ENCODE results near the gene PLD1.
"Not testable (repeated sequence)": the region's sequence is repeated elsewhere in the genome, so short reads cannot be mapped to it uniquely, and the experiment has no call there.

The PLD1 gene, protein sequence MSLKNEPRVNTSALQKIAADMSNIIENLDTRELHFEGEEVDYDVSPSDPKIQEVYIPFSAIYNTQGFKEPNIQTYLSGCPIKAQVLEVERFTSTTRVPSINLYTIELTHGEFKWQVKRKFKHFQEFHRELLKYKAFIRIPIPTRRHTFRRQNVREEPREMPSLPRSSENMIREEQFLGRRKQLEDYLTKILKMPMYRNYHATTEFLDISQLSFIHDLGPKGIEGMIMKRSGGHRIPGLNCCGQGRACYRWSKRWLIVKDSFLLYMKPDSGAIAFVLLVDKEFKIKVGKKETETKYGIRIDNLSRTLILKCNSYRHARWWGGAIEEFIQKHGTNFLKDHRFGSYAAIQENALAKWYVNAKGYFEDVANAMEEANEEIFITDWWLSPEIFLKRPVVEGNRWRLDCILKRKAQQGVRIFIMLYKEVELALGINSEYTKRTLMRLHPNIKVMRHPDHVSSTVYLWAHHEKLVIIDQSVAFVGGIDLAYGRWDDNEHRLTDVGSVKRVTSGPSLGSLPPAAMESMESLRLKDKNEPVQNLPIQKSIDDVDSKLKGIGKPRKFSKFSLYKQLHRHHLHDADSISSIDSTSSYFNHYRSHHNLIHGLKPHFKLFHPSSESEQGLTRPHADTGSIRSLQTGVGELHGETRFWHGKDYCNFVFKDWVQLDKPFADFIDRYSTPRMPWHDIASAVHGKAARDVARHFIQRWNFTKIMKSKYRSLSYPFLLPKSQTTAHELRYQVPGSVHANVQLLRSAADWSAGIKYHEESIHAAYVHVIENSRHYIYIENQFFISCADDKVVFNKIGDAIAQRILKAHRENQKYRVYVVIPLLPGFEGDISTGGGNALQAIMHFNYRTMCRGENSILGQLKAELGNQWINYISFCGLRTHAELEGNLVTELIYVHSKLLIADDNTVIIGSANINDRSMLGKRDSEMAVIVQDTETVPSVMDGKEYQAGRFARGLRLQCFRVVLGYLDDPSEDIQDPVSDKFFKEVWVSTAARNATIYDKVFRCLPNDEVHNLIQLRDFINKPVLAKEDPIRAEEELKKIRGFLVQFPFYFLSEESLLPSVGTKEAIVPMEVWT

DNA sequence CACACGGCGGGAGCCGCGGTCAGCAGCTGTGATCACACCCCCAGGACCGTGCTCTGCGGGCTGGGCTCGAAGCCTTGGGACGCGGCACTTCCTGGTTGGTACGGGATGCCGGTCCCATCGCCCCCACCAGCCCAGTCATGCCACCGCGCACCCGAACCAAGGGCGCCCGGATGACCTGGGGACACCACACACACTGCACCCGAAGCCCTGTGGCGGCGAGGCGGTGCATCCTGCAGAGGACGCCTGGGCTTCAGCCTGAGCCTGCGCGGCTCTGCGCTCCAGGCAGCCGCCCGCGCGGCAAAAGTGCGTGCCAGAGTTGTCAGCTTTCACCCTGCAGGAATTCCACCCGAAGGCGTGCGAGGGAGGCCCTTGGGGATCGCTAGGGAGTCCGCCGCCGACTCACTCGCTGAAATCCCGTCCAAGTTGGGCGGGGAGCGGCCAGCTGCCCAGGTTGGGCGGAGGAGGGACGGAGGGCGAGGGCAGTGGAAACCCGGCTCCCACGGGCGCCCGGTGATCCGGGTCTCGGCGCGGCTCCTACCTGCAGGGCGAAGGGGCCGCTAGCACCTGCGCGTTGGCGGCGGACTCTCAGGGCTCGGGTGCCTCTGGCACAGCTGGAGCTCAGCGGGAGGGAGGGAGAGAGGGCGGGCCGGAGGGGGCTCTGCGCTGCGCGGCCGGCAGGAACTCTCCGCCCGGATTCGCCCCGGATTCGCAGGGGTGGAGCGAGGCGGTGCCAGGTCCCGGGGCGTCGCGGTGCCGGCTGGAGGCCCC lies at the start of gene PLD1:
PLD1 (minus strand) TSS at position 623 of the 768 bp plus-strand sequence. CDS start 72,432 bp downstream, outside the sequence.
- DNase-seq, result peak; percentile 26

DNA sequence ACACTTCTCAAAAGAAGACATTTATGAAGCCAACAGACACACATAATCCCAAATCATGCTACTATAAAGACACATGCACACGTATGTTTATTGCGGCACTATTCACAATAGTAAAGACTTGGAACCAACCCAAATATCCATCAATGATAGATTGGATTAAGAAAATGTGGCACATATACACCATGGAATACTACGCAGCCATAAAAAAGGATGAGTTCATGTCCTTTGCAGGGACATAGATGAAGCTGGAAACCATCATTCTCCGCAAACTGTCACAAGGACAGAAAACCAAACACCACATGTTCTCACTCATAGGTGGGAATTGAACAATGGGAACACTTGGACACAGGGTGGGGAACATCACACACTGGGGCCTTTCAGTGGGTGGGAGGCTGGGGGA lies 48.5 kb upstream of the PLD1 start:
- not testable (repeated sequence) for DNase-seq

DNA sequence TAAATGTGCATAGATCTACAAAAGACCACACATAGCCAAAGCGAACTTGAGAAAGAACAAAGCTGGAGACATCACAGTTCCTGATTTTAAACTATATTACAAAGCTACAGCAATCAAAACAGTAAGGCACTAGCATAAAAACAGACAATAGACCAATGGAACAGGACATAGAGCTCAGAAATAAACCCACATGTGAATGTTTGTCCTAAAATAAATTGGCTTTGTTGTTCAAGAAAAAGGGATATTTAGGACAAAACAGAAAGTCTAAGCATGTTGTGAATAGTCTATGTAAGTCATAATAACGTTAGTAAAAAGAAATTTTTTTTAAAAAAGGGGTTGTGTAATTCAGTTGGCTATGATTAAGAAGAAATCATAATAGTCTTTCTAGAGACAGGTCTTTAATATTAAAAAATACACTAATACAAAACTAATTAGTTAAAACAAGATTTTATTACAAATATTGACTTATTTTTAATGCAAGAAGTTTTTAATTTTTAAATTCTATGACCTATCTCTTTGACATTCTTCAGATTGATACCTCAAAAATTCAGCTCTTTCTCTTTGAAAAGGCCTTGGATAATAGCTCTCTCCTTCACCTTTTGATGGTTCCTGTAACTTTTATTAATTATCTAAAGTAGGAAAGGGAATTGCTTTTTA lies 44.5 kb upstream of the PLD1 start:
- no peak for DNase-seq

DNA sequence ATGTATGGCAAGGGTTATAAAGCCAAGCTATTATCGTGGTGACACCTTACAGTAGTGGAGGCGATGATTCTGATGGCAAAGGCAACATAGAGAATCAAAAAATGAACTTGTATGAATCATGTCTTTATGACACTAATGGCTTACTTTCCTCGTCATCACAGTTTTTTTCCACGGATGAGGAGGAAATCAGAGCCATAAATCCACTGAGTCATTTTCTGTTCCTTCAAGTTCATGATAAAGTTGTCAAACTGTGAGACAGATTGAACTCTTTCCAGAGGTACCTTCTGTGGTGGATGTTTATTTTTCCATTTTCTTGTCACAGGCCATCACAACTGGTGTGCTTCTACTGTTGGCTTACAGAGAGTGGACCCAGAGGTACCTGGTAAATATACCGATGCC lies 41.4 kb upstream of the PLD1 start:
- no peak for DNase-seq

DNA sequence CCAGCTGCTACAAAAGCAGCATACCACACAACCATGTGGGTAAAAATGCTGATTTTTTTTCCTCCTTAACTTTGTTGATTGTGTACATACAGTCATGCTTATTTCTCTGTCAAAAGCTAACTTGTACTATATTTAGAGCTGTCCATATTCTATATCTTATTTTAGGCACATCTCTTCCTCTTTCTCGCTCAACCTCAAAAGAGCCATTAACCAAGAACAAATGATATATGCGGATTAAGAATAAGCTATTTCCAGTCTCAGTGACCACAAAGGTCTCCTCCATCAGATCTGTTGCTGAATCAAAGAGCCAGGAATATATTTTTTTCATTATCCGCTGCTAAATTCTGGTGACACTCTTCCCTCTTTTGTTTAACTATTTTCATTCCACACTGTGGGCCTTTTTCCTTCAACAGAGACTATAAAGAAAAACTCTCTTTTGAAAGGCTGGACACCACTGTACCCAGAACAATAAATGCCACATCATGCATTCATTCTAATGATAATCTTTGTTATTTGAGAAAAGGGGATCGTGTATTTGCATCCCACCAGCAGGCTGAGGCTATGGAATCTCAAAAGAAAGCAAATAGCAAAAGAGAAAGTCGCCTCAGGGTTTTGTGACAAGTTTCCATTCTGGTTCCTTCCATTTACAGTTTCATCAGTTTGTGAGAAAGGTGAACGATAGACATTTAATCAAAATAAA lies 40.8 kb upstream of the PLD1 start:
- no peak for DNase-seq

DNA sequence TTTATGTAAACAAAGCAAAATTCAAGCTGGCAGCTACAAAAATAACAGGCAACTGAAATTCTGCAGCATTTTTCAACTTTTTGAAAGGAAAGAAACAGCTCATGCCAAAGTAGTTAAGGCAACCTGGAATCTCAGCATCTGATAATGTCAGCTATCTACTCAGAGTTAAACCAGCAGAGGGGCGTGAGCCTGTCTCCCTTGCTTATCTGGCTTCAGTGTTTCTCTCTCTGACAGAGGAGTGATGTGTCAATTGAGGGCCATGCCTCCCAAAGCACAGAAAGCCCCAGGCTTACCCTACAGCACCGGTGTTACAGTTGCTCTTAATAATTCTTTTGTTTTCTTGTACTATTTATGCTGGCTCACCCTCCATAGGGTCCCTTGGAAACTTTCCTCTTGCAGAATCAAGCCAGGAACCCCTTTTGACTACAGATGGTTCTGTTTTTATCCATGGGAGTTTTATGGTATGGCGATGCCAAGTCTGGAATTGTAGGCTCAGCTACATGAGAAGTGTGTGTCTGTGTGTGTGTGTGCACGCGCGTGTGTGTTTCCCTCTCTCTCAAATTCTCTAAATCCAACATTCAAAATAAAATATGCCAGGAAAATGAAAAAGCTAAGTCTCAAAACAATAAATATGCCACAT lies 40.2 kb upstream of the PLD1 start:
- DNase-seq, result no peak

DNA sequence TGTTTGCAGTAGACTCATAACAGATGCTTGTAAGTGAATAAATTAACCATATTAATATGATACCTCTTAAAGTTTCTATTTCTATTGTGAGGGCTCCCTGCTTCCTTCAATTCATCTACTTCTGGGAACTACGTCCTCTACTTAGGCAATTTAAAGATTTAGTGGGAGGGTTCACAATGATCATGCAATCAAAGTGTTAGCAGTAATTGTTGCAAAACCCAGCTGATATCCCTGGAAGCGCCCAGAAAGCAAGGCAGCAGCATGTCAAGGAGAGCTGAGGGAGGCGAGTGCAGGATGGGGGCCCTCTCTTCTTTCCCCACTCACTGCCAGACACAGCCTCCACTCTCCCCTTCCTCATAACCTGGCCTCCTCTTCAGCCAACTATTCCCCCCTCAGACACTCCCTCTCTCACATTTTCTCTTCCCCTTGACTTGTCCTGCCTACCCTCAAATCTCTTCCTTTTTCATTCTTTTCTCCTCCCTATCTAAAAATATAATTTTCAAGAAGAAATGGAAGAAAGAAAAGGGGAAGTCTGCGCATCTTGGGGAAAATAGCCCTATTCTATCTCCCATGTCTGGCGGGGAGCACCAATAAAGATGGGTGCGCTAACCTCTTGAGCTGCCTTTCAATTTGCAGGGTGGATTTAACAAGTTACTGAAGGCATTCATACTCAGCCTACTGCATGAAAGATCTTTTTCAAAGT lies 39.5 kb upstream of the PLD1 start:
- no peak for DNase-seq

DNA sequence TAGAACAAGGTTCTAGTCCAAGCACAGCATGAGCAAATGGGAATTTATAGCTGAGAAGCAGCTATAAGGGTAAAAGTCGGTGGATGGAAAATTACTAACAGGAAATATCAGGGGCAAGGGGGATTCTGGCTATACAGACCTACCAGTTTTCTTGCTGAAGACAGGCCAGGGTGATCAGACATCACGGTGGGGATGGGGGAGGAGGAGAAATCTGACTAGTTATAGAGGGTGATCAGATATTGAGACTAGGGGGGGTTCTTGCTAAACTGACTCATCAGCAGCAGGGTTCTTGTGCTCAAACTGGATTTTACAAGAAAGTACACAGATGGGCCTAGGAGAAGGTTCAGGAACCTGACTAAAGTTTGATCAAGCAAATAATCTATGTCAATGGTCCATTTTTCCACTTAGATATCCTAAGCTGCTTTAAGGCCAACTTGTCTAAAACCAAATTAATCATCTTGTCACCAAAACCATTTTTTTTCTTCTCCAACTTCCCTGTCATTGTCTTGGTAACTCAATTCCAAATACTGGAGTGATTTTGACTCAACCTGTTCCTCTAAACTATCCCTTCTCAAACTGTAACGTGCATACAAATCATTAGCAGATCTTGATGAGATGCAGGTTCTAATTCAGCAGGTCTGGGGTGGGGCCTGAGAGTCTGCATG lies 37.4 kb upstream of the PLD1 start:
- no peak for DNase-seq

DNA sequence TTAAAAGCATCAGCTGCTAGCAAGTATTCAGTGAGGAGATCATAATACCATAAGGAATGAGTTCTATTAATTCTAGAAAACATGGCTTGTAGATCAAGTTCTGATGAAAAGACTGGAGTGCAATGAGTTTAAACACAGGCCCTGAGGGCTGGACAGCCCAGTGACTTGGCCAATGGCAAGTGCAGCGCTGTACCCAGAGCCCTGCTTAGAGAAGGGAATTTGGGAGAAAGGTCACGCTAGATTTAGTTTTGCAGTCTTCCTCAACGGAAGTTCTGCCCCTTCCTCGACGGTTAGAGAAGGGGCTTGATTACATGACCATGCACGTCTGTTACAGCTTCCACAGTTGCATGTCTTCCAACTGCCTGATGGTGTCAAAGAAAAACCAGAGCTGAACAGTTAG lies 36.9 kb upstream of the PLD1 start:
- DNase-seq, result no peak

DNA sequence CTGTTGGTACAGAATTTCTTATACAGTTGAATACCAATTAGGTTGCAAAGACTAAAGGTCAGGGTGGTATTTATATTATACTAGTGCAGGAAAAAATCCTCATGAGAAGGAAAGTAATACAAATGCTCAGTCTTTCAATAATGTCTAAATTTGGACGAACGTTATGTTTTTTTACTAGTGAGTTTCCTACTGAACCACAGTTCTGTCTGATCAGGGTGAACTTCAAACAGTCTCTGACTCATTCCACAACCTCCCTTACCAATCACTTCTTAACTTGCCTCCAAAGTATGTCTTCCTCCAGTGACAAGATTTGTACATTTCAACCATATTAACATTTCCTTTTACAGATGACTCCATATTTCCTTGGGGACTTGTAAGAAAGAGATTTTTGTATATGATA lies 36.3 kb upstream of the PLD1 start:
- no peak for DNase-seq

DNA sequence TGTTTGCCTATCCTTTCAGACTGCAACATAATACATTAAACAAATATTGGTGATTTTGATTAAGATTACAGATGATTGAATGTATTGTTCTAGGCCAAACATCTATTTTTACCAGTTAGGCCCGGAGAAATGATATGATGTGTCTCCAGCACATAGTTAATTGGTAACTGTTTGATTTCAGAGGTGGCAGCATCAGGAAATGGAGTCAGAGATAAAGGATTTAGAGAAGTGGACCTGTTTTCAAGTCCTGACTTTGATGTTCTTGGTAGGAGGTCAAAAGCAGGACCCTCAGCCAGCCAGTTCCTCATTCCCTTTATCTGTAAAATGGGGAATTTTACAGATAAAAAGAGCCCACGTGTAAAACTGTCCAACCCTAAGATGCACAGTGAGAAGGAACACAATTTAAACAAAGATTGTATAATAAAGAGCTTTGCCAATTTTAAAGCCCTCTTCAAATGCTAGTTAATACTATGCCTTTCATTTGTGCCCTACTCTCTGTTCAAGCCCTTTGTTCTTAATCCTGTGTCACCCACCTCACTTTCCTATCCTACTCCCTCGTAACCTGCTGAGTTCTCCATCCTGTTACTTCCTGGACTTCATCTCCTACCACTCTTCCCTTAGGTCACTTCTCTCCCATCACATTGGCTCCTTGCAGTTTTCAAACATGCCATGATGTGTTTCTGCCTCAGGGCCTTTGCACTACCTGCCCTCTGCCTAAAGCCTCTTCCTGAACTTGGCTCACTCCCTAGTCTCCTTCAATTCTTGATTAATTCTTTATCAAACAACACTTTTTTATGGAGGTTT lies 35.4 kb upstream of the PLD1 start:
- DNase-seq, result no peak

DNA sequence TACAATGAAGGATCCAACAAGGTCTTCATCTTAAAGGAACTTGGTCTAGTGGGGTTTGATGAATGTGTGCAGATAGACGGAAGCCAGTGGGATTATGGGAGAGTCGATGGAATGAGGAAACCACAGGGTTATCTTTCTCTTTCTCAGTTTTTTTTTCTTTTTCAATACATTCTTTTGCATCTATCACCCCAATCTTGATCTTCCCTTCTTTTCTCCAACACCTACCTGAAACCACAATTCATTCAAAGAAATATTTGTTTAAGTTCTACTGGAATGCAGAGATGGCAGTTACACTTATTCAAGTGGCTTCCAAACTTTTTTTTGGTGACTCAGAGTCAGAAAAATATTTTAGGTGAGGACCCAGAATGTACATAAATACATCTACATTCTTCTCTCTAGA lies 34.6 kb upstream of the PLD1 start:
- DNase-seq, result no peak

DNA sequence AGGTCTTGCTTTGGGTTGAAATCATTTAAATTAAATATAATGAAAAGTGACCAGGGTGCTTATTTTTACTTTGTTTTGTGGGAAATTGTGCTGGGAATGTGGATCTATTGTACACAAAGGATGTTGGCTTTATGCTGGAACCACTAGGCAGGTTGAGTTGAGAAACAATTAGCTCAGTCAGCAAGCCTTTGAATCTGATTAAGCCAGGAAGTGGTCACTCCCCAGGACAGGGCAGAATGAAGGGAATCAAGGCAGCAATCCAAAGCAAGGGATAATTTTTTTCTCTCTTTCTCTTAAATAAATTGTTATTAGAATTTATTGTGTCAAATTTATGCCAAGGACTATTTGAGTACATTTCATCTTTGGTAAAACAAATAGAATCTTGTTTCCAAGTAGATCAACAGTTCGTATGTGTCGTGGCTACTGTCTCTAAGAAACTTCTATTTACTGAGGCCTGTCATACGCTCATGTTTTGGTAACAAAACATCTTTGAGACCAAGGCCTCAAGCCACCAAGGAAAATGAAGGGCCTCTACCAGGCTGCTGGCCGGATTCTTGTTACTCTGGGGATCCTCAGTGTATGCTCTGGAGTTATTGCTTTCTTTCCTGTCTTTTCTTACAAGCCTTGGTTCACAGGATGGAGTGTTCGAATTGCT lies 32.7 kb upstream of the PLD1 start, which contains the start of gene TMEM212:
TMEM212 (plus strand) TSS at position 486 of the 655 bp plus-strand sequence; CDS start at position 521, 35 bp downstream.
- DNase-seq, result no peak

DNA sequence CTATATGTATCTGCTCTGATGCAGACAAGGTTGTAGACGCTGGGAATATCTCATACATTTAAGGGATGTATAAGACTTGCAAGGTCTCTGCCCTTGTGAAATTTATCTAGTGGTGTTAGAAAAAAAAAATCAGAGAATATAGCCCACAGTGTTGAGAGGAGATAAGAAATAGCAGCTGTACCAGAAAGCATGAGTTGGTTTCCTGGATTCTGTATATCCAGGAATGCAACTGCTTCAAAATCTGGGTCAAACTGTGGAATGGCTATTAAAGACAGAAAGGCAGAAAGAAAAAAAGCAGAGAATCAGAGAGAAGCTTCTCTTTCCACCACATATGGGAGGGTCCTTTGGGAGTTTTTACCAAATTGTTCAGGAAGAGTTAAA lies 31.3 kb upstream of the PLD1 start:
- DNase-seq, result no peak

DNA sequence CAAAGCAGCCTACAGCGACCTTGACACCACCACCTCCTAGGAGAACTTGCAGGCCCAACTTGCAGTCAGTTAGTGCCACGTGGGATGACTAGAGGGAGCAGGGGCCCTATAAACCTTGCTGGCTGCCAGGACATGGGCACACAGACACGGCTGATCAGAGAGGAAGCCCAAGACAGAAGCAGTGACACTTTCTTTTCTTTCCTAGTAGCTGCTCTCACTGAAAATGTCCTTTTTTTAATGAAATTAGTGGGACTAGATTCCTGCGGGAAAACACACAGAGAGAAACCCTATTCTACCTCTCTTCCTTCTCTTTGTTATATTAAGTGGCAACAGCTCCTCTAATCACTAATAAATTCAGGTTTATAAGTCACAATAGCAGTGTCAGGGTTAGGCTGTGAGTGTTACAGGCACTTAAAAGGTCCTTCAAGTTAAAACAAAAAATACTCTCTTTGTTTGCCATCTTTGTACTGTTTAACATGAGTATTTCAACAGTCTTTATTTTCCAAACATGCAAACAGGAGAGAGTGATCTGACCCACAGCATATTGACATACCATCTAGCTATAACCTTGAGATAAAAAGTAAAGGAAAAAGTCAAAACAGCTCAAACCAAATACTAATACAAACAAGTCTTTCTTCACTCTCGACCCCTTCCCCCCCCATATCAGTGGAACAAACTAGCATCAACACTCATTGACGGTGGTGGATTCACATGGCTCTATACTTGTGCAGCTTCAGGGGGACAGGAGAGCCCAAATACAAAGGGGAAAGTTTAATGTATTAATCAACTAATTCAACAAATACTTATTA lies 30.7 kb upstream of the PLD1 start:
- DNase-seq, result no peak

DNA sequence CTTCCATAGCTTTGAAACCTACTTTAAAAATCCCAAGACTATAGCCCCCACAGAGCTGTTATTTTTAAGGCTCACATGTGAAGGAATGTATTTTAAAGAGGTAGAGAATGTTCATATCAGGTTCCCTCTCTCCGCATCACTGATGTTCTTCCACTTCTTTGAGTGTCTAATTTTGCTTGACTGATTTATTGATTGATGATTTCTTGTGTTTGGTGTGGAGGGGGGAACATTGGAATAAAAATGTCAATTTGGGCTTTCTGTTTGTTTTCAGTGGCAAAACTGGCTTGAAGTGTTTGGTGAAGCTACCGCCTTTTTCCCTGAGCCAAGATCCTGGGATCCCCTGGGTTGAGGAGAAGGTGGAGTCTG lies 30.1 kb upstream of the PLD1 start:
- DNase-seq, result no peak

DNA sequence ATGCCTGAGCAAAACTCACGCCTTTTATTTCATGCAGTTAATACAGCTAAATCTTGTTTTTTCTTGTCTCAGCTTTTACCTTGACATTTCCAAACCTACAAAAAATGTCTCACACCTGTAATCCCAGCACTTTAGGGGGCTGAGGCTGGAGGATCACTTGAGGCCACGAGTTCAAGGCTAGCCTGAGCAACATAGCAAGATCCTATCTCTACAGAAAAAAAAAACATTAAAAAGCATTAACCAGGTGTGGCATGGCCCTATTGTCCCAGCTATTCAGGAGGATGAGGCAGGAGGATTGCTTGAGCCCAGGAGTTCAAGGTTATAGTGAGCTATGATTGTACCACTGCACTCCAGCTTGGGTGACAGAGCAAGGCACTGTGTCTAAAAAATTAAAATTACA lies 29.0 kb upstream of the PLD1 start:
- DNase-seq, result no peak

Measured in activated CD4-positive, alpha-beta T cell treated with anti-CD3 and anti-CD28 coated beads for 4 hours (primary cell).